HG03064 (cell line): ENCODE data around the gene TDRD9.

Source experiments
- ATAC-seq: cut with Tn5 transposase; IDR thresholded peaks from one replicate; pipeline ENCODE4 v1.9.1; 2021; ENCODE audit warnings: low read depth; ENCODE audit not compliant: unreplicated experiment

TDRD9 gene

DNA sequence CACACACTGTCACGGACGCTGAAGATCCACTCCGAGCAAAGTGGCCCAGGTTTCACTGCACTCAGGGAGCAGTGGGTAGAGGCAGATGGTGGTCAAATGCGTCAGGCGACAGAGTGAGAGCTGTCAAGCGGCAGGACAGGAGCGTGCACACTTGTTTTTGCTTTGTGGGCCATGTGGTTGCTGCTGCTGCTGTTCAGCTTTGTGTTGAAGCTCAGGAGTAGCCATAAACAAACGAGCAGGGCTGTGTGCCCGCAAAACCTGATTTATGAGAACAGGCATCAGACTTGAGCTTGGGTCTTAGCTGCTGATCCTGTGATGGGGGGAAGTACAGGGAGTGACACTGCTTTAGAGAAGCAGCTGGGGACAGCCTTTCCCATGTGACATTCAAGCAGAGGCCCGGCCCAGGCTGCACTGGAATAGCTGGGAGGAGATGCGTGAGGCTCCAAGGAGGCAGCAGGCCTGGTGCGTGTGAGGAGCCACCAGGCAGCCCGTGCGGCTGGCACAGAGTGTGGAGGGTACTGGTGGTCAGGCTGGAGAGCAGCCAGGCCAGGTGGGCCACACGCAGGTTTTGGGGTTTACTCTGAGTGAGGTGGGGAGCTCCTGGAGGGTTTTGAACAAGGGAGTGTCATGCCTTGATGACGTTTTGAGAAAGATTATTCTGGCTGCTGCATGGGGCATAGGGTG lies 126.1 kb downstream of the TDRD9 start:
- ATAC-seq = no peak

DNA sequence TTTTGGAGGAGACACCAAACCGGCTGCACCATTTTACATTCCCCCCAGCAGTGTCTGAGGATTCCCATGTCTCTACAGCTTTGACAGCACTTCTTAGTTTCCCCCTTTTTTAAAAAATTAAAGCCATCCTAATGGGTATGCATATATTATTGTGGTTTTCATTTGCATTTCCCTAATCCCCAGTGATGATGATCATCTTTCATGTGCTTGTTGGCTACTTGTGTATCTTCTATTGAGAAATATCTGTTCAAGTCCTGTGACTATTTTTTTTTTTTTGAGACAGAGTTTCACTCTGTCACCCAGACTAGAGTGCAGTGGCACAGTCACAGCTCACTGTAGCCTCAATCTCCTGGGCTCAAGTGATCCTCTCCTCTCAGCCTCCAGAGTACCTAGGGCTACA lies 134.0 kb downstream of the TDRD9 start:
- ATAC-seq = no peak

DNA sequence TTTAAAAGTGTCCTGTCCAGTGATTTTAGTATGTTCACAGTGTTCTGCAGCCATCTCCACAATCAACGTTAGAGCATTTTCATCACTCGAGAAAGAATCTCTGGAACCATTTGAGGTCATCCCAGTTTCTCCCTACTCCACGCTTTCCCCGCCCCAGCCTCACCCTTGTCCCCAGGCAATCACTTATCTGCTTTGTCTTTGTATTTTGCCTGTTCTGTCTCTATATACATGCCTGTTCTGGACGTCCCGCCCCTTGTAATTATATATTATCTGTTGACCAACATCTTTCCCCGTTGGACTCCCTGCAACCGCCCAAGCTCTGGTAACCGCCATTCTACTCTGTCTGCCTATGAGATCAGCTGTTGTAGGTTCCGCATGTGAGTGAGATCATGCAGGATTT lies 135.7 kb downstream of the TDRD9 start:
- ATAC-seq = no peak

DNA sequence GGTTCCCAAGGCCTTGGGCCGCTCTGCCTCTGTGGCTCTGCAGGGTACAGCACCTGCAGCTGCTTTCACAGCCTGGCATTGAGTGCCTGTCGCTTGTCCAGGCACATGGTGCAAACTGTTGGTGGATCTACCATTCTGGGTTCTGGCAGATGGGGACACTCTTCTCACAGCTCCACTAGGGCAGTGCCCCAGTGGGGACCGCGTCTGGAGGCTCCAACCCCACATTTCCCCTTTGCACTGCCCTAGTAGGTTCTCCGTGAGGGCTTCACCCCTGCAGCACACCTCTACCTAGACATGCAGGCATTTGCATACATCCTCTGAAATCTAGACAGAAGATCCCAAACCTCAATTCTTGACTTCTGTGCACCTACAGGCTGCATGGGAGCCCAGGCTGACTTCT lies 138.0 kb downstream of the TDRD9 start:
- no peak for ATAC-seq

DNA sequence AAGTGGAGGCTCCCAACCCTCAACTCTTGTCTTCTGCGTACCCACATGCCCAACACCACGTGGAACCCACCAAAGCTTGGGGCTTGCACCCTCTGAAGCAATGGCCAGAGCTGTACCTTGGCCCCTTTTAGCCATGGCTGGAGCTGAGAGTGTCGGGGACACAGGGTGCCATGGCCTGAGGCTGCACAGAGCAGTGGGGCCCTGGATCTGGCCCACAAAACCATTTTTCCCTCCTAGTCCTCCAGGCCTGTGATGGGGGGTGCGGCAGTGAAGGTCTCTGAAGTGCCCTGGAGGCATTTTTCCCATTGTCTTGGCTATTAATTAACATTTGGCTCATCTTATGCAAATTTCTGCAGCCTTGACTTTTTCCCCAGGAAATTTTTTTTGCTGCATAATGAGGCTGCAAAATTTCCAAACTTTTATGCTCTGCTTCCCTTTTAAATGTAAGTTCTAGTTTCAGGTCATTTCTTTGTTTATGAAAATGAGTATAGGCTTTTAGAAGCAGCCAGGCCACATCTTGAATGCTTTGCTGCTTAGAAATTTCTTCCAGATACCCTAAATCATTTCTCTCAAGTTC lies 138.6 kb downstream of the TDRD9 start:
- ATAC-seq = no peak

DNA sequence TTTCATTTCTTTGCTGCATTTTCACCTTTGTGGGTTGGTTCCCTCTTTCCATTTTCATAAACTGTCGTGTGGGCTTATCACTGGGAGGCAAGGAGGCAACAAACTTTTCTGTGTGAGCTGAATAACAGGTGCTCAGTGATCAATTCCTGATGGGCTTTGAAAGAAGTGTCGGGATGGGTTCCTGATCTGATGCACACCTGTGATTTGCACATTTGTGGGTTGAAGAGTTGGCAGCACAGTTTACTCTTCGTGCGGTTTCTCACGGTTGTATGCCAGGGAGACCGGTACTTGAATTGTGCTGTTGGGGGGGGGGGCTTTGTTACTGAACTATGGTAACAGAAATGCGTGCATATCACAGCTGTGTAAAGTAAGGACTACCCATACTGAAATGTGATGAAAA lies 141.3 kb downstream of the TDRD9 start:
- no peak for ATAC-seq

DNA sequence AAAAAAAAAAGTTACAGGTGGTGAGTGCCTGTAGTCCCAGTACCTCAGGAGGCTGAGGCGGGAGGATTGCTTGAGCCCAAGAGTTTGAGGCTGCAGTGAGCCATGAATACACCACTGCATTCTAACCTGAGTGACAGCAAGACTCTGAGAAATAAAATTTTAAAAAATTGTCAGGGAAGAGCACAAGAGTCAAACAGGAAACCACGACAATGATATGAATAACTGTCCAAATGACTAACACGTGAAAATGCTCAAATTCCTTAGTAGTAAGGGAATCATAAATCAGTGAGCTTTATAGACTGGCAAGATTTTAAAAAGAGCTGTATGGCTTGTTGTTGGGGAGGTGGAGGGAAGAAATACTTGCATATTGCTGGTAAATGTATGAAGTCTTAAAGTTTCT lies 144.3 kb downstream of the TDRD9 start:
- no peak for ATAC-seq

DNA sequence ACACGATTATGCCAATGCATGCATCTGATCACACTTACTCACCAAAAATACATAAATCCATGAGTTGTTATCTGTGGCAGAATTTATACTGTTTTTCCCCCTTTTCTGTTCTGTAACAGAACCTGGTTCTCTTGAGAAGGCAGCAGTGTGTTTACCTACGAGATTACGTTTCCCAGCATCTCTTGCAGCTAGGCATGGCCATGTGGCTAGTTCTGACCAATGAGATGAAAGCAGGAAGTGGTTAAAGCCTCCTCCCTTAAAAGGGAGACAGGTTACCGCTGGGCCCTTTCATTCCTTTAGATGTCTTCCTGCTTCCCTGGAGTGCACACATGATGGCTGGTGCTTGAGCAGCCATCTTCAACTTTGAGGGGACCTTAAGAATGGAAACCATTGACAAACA lies 145.5 kb downstream of the TDRD9 start:
- ATAC-seq = no peak

DNA sequence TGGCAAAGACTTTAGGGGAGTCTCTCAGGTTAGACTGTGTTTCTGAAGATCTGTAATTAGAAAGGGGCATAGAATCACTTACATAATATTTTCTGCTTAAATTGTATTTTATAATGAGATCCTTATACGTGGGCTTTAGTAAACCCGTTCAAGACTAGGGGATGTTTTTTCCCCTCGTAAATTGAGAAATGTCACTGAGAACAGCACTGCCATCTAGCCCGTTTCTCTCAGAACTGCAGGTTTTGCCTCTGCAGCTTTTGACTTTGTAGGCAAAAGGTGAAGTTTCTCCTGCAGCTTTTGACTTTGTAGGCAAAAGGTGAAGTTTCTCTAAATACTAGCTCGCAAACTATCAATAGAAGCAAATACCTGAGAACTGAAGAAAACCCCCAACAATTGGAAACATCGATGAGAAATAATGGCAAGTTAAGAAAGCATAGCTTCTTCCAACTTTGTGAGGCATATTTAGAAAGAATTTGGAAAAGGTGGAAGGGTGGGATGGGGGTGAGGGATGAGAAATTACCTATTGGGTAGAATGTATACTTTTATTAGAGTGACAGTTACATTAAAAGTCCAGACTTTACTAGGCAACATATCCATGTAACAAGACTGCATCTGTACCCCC lies 147.4 kb downstream of the TDRD9 start:
- ATAC-seq = no peak

DNA sequence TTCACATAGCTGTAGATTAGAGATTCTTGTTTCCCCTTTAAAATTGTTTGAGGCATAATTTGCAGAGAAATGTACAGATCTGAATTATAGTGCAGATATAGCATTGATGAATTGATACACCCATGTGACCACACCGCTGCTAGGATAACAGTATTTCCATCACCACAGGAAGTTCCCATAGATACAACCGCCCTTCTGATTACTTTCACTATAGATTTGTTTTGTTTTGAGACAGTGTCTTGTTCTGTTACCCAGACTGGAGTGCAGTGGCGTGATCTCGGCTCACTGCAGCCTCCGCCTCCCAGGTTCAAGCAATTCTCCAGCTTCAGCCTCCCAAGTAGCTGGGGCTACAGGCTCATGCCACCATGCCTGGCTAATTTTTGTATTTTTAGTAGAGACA lies 148.5 kb downstream of the TDRD9 start:
- ATAC-seq = no peak

DNA sequence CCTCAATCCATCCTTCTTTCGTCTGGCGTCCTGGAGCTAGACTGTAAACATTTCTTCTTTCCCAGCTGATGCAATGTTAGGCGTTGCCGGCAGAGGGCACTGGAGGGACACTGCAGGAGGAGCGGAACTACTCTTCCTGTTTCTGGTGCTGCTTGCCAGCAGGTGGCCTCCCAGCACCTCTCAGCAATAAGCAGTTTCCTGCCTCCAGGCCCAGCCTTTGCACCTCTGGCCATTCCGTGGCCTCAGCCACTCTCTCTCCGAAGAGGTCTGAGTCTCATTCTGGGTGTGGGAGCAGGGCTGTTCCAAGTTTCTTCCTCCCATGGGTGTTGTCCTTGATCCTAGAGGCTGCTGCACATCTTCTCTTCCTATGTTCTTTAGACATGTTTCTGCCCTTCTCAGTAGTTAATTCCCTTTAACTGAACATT lies 149.8 kb downstream of the TDRD9 start:
- no peak for ATAC-seq

DNA sequence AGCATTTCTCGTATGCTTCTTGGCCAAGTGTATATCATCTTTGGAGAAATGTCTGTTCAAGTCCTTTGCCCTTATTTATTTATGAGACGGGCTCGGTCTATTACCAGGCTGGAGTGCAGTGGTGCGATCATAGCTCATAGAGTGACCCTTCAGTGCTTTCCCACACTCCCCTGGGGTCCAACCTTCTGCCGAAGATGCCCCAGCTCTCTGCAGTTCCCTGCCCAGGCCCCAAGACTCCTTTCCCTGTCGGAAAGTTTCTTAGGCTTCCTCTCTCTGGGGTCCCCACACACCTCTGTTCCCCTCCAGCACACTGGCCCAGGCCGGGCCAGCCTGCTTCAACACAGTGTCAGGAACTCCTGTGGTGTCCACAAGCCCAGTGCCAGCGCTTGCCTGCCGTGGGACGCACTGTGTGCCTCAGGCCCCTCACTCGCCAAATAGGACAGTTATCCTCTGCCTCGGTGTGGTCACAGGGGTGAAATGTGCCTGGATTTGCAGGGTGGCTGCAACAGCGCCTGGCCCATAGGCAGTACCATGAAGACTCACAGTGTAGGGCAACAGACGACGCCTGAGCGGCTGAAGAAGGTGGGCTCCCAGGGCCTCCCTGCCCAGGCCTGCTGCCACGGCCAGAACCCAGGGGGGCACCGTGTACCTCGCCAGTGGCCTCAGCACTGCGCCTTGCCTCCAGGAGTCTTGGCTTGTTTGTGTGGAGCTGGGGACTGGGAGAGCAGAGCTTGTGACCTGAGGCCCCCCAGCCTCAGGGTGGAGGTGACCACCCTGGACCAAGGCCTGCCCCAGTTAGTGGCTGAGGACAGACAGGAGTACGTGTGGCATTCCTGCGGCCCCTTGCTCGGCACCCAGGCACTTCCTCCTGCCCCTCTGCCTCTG lies 152.4 kb downstream of the TDRD9 start:
- ATAC-seq = no peak

DNA sequence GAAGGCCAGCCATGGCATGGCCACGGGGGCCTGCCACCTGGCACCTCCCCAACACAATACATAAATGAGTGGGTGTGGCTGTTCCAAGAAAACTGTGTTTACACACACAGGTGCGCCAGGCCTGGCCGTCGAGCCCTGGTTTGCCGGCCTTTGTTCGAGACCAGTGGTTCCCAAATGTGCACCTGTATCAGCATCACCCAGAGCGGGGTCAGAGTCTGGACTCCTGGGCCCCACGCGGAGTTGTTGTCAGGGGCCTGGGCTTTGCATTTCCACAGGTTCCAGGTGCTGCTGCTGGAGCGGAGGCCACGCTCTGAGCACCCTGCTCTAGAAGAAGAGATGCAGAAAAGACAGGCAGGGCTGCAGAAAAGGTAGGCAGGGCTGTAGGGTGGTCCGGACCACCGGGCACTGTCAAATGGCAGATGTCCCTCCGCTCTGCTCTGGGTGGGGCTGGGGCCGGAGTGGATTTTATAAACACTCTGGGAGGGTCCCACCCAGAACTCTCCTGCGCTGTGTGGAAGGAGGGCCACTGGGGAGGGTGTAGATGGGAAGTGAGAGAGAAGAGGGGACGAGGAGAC lies 153.1 kb downstream of the TDRD9 start:
- ATAC-seq = no peak

DNA sequence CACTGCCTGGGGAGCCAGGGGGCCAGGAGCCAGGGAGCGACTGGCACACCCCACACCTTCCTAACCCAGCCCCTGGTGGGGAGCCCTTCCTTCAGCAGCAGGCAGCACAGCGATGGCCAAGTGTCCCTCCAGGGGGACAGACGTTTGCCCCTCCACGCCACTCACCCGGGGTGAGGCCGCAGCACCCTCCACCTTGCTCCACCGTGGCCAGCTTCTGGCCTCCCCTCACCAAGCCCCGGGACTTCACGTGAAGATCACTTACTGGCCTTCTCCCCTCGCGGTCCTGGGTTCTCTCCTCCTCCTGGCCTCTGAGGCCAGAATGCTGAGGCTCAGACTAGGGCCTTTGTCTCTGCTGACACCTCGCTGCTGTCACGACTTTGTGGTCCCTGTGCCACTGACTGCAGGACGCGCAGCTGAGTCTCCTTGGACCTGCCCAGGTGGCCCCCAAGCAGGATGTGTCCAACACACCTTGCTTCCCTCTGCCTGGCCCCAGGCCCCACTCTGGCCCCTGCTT lies 153.8 kb downstream of the TDRD9 start:
- ATAC-seq = no peak

DNA sequence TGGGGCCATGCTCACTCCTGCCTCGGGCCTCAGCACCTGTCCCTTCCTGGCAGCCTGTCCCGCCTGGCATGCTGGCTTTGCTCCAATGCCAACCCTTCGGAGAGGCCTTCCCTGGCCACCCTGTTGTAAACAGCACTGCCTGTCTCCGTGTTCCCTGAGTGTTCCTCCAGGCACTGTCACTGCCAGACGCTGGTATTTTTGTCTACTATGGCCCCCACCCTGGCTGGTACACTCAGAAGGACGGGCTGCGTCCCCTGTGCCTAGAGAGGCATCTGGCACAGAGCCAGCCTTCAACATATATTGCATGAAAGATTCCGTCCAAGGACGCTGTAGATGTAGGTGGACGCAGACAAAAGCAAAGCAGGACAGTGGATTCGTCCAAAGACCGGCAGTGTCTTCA lies 154.6 kb downstream of the TDRD9 start:
- ATAC-seq = no peak

DNA sequence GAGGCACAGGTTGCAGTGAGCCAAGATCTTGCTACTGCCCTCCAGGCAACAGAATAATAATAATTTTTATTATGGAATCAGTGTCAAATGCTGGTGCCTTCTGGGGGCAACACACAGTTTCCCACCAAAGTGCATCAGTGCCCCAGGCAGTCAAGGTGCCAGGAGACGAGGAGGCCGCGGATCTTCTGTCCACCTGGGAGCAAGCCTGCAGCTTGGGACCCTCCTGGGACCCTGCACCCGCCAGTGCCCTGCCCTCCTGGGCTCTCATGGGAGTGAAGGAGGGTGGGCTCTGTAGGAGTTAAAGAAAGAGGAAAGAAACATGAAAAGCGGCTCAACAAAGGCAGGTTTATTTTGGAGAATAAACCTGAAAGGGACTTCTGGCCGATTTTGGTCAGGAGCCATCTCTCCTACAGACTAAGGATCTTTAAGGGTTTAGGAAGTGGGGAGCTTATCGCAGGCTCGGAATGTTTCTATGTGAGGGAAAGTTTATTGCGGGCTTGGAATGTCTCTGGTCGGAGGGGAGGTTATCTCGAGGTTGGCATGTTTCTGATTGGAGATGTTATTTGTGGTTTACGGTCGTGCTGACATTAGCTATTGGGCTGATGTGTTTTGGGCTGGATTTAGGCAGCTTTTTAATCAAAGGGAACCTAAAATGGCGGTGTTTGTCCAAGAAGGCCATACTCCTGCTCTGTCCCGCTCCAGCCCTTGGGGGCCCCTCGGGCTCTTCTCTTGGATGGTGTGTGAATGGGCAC lies 156.2 kb downstream of the TDRD9 start:
- ATAC-seq = no peak

DNA sequence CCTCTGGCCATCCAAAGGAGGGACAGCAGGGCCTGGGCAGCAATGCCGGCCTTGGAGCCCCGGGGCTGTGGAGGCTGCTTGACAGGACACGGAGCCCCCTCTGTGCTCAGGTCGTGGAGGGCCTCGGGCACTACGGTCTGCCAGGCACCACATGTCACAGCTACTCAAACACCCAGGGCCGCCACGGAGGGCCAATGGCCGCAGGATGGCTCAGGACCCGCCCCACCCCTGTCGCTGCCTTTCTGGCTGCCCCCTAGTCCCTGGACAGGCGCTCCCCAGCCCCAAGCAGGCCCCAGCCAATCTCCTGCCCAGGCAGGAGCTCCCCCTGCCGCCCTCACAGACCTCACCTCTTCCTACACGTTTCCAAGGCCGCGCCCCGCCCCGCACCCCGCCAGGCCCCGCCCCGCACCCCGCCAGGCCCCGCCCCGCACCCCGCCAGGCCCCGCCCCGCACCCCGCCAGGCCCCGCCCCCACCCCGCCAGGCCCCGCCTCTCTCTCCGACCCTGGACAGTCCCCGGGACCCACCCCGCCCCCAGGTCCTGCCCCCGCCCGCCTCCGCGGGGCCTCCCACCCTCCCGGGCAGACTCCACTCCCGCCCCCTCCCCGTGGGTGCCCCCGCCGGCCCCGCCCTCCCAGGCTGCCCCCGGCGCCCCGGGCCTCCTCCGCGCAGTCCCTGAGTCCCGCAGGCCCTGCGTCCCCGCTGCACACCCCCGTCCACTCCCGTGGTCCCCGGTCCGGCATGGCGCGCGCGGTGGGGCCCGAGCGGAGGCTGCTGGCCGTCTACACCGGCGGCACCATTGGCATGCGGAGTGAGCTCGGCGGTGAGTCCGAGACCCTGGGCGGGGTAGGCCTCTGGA lies 157.0 kb downstream of the TDRD9 start, which contains the start of gene ASPG:
ASPG (plus strand) TSS at position 669 of the 857 bp plus-strand sequence; CDS start at position 740, 71 bp downstream.
- no peak for ATAC-seq

DNA sequence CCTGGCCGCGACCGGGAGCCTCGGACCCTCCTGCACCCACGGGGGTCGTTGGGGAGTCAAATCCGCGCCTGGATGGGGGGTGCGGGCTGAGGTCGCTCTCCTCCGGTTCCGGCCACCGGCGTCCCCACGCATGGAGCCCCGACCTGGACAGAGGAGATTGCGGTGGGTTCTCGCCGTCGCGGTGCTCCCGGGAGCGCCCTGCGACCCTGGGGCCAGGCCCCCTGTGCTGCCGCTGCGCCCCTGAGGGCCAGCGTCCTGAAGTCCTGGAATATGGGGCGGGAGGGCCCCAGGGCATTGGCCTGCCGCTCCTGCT lies 157.6 kb downstream of the TDRD9 start:
- ATAC-seq = no peak

DNA sequence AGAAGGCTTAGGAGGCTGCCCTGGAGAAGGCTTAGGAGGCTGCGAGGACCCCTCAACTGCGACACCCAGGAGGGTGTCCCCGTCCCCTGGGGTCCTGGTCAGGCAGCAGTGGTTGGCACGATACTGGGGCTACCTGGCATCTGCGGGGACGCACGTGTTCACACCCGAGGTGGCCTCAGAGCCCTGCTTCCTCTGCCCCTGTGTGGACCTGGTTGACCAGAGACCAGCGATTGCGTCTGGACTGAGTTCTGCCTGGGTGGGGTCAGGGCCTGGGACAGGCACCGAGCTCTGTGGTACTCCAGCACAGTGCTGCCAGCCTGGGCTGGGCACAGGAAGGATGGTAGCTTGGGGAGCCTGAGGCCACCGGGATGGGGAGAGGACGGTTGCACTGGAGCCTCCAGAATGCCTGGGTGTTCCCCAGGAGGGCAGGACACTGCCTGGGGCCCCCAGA lies 158.0 kb downstream of the TDRD9 start:
- no peak for ATAC-seq
